Measurements from ENCODE around the gene LRRD1. TPM values are rescaled to one million over a fixed set of nuclear protein-coding genes. Genes with fewer than 3 reads are reported as not detected.

Gene LRRD1
- total RNA-seq, 4 donors from 2014 or later = 0.13 to 0.29 (median 0.20) TPM; not detected in 1

DNA sequence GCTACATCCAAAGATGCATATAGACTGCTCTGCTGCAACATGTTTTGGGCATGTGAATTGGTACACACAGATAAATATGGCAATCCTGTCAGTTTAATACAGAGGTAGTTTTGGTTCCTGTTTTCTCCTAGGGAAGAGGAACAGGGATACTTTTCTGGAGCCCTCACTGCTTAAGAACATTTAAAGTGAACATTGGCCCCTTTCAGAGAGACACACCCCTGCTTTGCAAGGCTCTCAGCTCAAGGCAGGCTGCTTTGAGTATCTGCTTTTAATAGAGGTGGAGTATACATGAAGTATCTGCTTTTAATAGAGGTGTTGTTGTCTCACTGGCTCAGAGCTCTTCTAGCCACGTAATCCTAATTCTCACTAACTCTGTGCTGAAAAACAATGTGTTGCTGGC lies 83.6 kb downstream of the LRRD1 start:
- TF ChIP-seq, protein P1, sequence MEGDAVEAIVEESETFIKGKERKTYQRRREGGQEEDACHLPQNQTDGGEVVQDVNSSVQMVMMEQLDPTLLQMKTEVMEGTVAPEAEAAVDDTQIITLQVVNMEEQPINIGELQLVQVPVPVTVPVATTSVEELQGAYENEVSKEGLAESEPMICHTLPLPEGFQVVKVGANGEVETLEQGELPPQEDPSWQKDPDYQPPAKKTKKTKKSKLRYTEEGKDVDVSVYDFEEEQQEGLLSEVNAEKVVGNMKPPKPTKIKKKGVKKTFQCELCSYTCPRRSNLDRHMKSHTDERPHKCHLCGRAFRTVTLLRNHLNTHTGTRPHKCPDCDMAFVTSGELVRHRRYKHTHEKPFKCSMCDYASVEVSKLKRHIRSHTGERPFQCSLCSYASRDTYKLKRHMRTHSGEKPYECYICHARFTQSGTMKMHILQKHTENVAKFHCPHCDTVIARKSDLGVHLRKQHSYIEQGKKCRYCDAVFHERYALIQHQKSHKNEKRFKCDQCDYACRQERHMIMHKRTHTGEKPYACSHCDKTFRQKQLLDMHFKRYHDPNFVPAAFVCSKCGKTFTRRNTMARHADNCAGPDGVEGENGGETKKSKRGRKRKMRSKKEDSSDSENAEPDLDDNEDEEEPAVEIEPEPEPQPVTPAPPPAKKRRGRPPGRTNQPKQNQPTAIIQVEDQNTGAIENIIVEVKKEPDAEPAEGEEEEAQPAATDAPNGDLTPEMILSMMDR (IDR thresholded peaks at IDR 0.05) = no peak
- no peak for TF ChIP-seq POLR2A (IDR thresholded peaks at IDR 0.05)
- Histone ChIP-seq H3K36me3 (peaks cover 24 to 32% of the 10 kb centered on the region in 2 donors), H3K27me3 (no peaks in the 10 kb centered on the region), H3K4me3 (replicated peaks in 1 of 3) (no peak overlapping the region), H3K4me1 (peaks cover 5 to 10% of the 10 kb centered on the region in 2 donors), H3K9me3 (no peaks in the 10 kb centered on the region), H3K27ac (no peak overlapping the region)
- WGBS, 2 donors = 90% methylated on average over 1 of the region's 1 CpG
- DNase-seq = no peak
- intact Hi-C loops (cut with DNase I) = no loop called here

Small RNA genes within 50 kb of the gene (microRNA-seq; reads per million reads assigned to microRNA genes)
- not detected for gene MIR1285-1

Small RNA genes within 50 kb of the gene (small RNA-seq; reads per million reads assigned to genes)
- gene MIR1285-1 = not detected
- gene RF00019 = not detected

Other genes with a start within 250 kb of the LRRD1 start
- 100 to 1,000 TPM in 3 of 4 donors, 10 to 100 TPM in 1; 91.1 to 150 (median 124) TPM for gene AKAP9, start 238.3 kb downstream of the LRRD1 start, total RNA-seq
- 10 to 100 TPM; 46.9 to 89.1 (median 66.5) TPM for gene CYP51A1, start 44.7 kb downstream of the LRRD1 start, total RNA-seq
- gene KRIT1, start 66.8 kb upstream of the LRRD1 start, total RNA-seq = 100 to 1,000 TPM in 3 of 4 donors, 10 to 100 TPM in 1; 98.9 to 137 (median 111) TPM
- gene ANKIB1, start 66.8 kb upstream of the LRRD1 start, total RNA-seq = 10 to 100 TPM; 44.1 to 53.3 (median 44.9) TPM